CD14-positive monocyte (primary cell): ENCODE measurements around the gene WIPI1. TPM values are rescaled to one million over a fixed set of nuclear protein-coding genes. Genes with fewer than 3 reads are reported as not detected.
"Not testable (repeated sequence)": the region's sequence is repeated elsewhere in the genome, so short reads cannot be mapped to it uniquely, and the experiment has no call there.

Experiments used
- DNase-seq, 3 donors: peaks; one replicate each; pipeline ENCODE4 v3.0.0-alpha.2; 2011 to 2022
- H2AFZ ChIP-seq: 2 replicates; pipeline ENCODE4 v1.6.0; 2012; ENCODE audit warnings: mild to moderate bottlenecking, low read depth, low read length, inconsistent platforms; ENCODE audit not compliant: insufficient read depth, poor library complexity, severe bottlenecking
- H3K27ac ChIP-seq, 2 donors: 1 replicate in 1 of 2; 2 replicates in 1 of 2; pipeline ENCODE4 v1.5.1; 2012 to 2013; ENCODE audit warnings: low read length in 2 of 2, control low read depth in 1 of 2, inconsistent platforms in 1 of 2, low read depth in 1 of 2, mild to moderate bottlenecking in 1 of 2
- H3K27me3 ChIP-seq, 2 donors: one replicate each; pipeline versions ENCODE4 v1.6.0 to v1.6.1; 2011 to 2013; ENCODE audit warnings: low read length in 2 of 2; ENCODE audit not compliant: control insufficient read depth in 2 of 2, insufficient read depth in 2 of 2
- H3K36me3 ChIP-seq, 2 donors: replicated peaks in 1 of 2; 1 replicate in 1 of 2; 2 replicates in 1 of 2; pipeline versions ENCODE4 v1.5.1 to v1.6.1; 2012 to 2013; ENCODE audit warnings: low read length in 2 of 2, control low read depth in 1 of 2, inconsistent platforms in 1 of 2, mild to moderate bottlenecking in 1 of 2; ENCODE audit not compliant: insufficient read depth in 2 of 2, control insufficient read depth in 1 of 2
- H3K4me1 ChIP-seq, 2 donors: 1 replicate in 1 of 2; 2 replicates in 1 of 2; pipeline versions ENCODE4 v1.5.1 to v1.6.1; 2012 to 2013; ENCODE audit warnings: low read length in 2 of 2, control low read depth in 1 of 2, inconsistent platforms in 1 of 2, mild to moderate bottlenecking in 1 of 2, moderate library complexity in 1 of 2; ENCODE audit not compliant: insufficient read depth in 2 of 2, control insufficient read depth in 1 of 2
- H3K4me2 ChIP-seq: replicated peaks from 2 replicates; pipeline ENCODE3; 2012; ENCODE audit warnings: low read length, moderate library complexity, mild to moderate bottlenecking; ENCODE audit not compliant: poor library complexity, severe bottlenecking; ENCODE audit errors: extremely low read depth
- H3K4me3 ChIP-seq, 3 experiments: fragments of 200-600 bp in 1 of 3; sonication (generic) in 1 of 3; replicated peaks in 1 of 3; 1 replicate in 2 of 3; 2 replicates in 1 of 3; pipeline ENCODE4 v1.5.1; 2011 to 2013; ENCODE audit warnings: low read length in 3 of 3, mild to moderate bottlenecking in 3 of 3, control low read depth in 2 of 3, low read depth in 2 of 3, inconsistent platforms in 1 of 3, moderate library complexity in 1 of 3
- H3K79me2 ChIP-seq: 2 replicates; pipeline ENCODE4 v1.6.0; 2012; ENCODE audit warnings: mild to moderate bottlenecking, control low read depth, inconsistent platforms, low read length, moderate library complexity; ENCODE audit not compliant: insufficient read depth
- H3K9ac ChIP-seq: 2 replicates; pipeline ENCODE4 v1.6.0; 2017; ENCODE audit warnings: low read length, mild to moderate bottlenecking; ENCODE audit not compliant: insufficient read depth, poor library complexity, severe bottlenecking
- H3K9me3 ChIP-seq, 2 donors: replicated peaks in 1 of 2; 1 replicate in 1 of 2; 2 replicates in 1 of 2; pipeline versions ENCODE4 v1.5.1 to v1.6.1; 2012 to 2013; ENCODE audit warnings: low read length in 2 of 2, control low read depth in 1 of 2; ENCODE audit not compliant: control insufficient read depth in 1 of 2, insufficient read depth in 1 of 2
- H4K20me1 ChIP-seq: 2 replicates; pipeline ENCODE4 v1.6.0; 2012; ENCODE audit warnings: mild to moderate bottlenecking, low read length, control low read depth, moderate library complexity; ENCODE audit not compliant: insufficient read depth
- H3K27ac Mint-ChIP-seq, 7 donors: one replicate each; pipeline ENCODE4 v1.8.0; 2020; ENCODE audit warnings: mild to moderate bottlenecking in 7 of 7, mixed read lengths in 7 of 7, moderate library complexity in 6 of 7, inconsistent platforms in 2 of 7
- H3K27me3 Mint-ChIP-seq, 3 donors: one replicate each; pipeline ENCODE4 v1.8.0; 2021 to 2022; ENCODE audit warnings: low read depth in 3 of 3, mild to moderate bottlenecking in 3 of 3, mixed read lengths in 3 of 3, moderate library complexity in 3 of 3, inconsistent platforms in 1 of 3
- H3K36me3 Mint-ChIP-seq, 2 donors: one replicate each; pipeline ENCODE4 v1.8.0; 2020; ENCODE audit warnings: mixed read lengths in 2 of 2, inconsistent platforms in 1 of 2, mild to moderate bottlenecking in 1 of 2
- H3K4me1 Mint-ChIP-seq: one replicate; pipeline ENCODE4 v1.8.0; 2020; ENCODE audit warnings: mild to moderate bottlenecking, mixed read lengths
- H3K4me3 Mint-ChIP-seq, 2 donors: one replicate each; pipeline ENCODE4 v1.8.0; 2020; ENCODE audit warnings: mild to moderate bottlenecking in 2 of 2, mixed read lengths in 2 of 2, moderate library complexity in 1 of 2
- H3K9me3 Mint-ChIP-seq, 7 donors: one replicate each; pipeline ENCODE4 v1.8.0; 2020 to 2022; ENCODE audit warnings: mixed read lengths in 7 of 7, mild to moderate bottlenecking in 6 of 7, moderate library complexity in 6 of 7, inconsistent platforms in 2 of 7
- WGBS: methylation state at CpG from one replicate; pipeline ENCODE4 v1.1.5; 2013; ENCODE audit warnings: missing lambda C conversion rate; ENCODE audit not compliant: insufficient coverage; 5-methylcytosine and 5-hydroxymethylcytosine counted together
- intact Hi-C, 2 donors: fragments of 100-400 bp; cut with micrococcal nuclease; formaldehyde crosslinking; loops; one replicate each; pipeline versions ENCODE4 v1.15.0 to v1.15.1; 2023
- polyA plus RNA-seq, 3 donors: library from polyadenylated mRNA; depleted of rRNA in 1 of 3; unstranded in 2 of 3; stranded (reverse) in 1 of 3; fragments of 300-500 nt in 2 of 3; fragments of >200 nt in 1 of 3; fragmentation: Illumina TruSeq in 2 of 3; gene quantifications; 1 replicate in 2 of 3; 2 replicates in 1 of 3; pipeline ENCODE4 v1.2.3, GENCODE V29; 2012 to 2021

WIPI1 gene
- polyA plus RNA-seq, 3 donors, result 19.9 to 31.9 (median 22.1) TPM

DNA sequence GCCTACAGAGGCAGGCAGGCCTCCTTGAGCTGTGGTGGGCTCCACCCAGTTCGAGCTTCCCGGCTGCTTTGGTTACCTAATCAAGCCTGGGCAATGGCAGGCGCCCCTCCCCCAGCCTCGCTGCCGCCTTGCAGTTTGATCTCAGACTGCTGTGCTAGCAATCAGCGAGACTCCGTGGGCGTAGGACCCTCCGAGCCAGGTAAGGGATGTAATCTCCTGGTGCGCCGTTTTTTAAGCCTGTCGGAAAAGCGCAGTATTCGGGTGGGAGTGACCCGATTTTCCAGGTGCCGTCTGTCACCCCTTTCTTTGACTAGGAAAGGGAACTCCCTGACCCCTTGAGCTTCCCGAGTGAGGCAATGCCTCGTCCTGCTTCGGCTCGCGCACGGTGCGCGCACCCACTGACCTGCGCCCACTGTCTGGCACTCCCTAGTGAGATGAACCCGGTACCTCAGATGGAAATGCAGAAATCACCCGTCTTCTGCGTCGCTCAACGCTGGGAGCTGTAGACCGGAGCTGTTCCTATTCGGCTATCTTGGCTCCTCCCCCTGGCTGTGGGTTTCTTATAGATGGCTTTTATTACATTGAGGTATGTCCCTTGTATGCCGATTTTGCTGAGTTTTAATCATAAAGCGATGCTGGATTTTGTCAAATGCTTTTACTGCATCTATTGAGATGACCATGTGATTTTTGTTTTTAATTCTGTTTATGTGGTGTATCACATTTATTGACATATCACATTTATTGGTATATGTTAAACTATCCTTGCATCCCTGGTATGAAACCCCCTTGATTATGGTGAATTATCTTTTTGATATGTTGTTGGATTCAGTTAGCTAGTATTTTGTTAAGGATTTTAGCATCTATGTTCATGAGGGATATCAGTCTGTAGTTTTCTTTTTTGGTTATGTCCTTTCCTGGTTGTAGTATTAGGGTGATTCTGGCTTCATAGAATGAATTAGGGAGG lies 43.4 kb downstream of the WIPI1 start:
- peak overlapping the region; percentile 88 to 93 for H3K4me3 Mint-ChIP-seq
- peak overlapping the region; percentile 16 to 55 (median 37) for H3K4me3 ChIP-seq
- H3K9me3 ChIP-seq, H3K27me3 Mint-ChIP-seq, H3K79me2 ChIP-seq, H3K36me3 ChIP-seq, H3K27ac ChIP-seq, H2AFZ ChIP-seq, H3K4me1 ChIP-seq, H3K4me2 ChIP-seq, intact Hi-C loops, H4K20me1 ChIP-seq, H3K27me3 ChIP-seq, H3K9ac ChIP-seq: not testable (repeated sequence)
- peak; percentile 45 to 49 (median 48) for DNase-seq
- H3K4me1 Mint-ChIP-seq, result peaks cover 14% of the 10 kb centered on the region
- H3K27ac Mint-ChIP-seq, result peak overlapping the region; percentile 82 to 94 (median 91)
- WGBS, result 0% methylated on average over 8 of the region's 34 CpGs
- H3K36me3 Mint-ChIP-seq, result peaks cover 19 to 28% of the 10 kb centered on the region in 2 donors
- H3K9me3 Mint-ChIP-seq, result peaks cover 8 to 26% (median 17%) of the 10 kb centered on the region in 7 donors

DNA sequence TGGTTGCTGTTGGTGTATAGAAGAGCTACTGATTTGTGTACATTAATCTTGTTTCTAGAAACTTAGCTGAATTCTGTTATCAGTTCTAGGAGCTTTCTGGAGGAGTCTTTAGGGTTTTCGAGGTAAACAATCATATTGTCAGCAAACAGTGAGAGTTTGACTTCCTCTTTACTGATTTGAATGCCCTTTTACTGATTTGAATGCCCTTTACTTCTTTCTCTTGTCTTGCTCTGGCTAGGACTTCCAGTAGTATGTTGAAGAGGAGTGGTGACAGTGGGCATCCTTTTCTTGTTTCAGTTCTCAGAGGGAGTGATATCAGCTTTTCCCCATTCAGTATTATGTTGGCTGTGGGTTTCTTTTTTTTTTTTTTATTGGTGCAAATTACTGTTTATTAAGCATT lies 49.6 kb downstream of the WIPI1 start:
- H3K4me3 ChIP-seq, H3K4me1 ChIP-seq, H3K36me3 ChIP-seq, H4K20me1 ChIP-seq, DNase-seq, intact Hi-C loops, H3K4me3 Mint-ChIP-seq, H2AFZ ChIP-seq, H3K9me3 ChIP-seq, H3K27ac ChIP-seq, H3K27me3 ChIP-seq, H3K27ac Mint-ChIP-seq, H3K79me2 ChIP-seq, H3K9ac ChIP-seq, H3K4me2 ChIP-seq, H3K27me3 Mint-ChIP-seq, H3K4me1 Mint-ChIP-seq: not testable (repeated sequence)
- H3K36me3 Mint-ChIP-seq, result peaks cover 22 to 27% of the 10 kb centered on the region in 2 donors
- peaks cover 11 to 26% (median 20%) of the 10 kb centered on the region in 7 donors for H3K9me3 Mint-ChIP-seq
- no CpG with 5 or more reads among the region's 1 CpG for WGBS

- H3K4me1 Mint-ChIP-seq, result peaks cover 18% of the 10 kb centered on the region
- DNase-seq, H3K4me3 Mint-ChIP-seq, H3K27me3 Mint-ChIP-seq, intact Hi-C loops, H3K27ac ChIP-seq, H3K79me2 ChIP-seq, H3K4me2 ChIP-seq, H3K27ac Mint-ChIP-seq, H3K9me3 ChIP-seq, H2AFZ ChIP-seq, H4K20me1 ChIP-seq, H3K4me3 ChIP-seq, H3K27me3 ChIP-seq, H3K9ac ChIP-seq: not testable (repeated sequence)
- H3K36me3 Mint-ChIP-seq, result peaks cover 35 to 37% of the 10 kb centered on the region in 2 donors
- peaks cover 7 to 11% of the 10 kb centered on the region in 2 donors for H3K36me3 ChIP-seq
- H3K9me3 Mint-ChIP-seq, result peaks cover 5 to 16% (median 9%) of the 10 kb centered on the region in 7 donors
- no CpG with 5 or more reads among the region's 5 CpGs for WGBS
- peaks cover 6 to 16% of the 10 kb centered on the region in 2 donors for H3K4me1 ChIP-seq
These were observed 53.5 kb downstream of the WIPI1 start for GRCh38 chr17:68403837-68404236.
